HCT116 (cell line): ENCODE data around the gene TCEA3. TPM values are rescaled to one million over a fixed set of nuclear protein-coding genes. Genes with fewer than 3 reads are reported as not detected.

Experiments
- ATAC-seq: fragments of 200-7000 bp; cut with Tn5 transposase; 2 replicates; pipeline ENCODE4 v1.9.1; 2020; ENCODE audit warnings: mild to moderate bottlenecking, moderate library complexity
- BruUV-seq: library from RNA; stranded (reverse); fragments of 400-500 nt; replicated peaks from 2 replicates; lab custom pipeline; 2021; lab: Mats Ljungman, UMichigan
- CTCF ChIA-PET: fragments of 300-600 bp; sonication (Branson Sonifier 250); formaldehyde crosslinking; loops from one replicate; lab custom pipeline; 2021; ENCODE audit warnings: antibody characterized with exemption; lab: Charles Lee
- POLR2A ChIA-PET: fragments of 300-600, 350-600 bp; sonication (Branson Sonifier 250); formaldehyde crosslinking; loops from one replicate; lab custom pipeline; 2021; ENCODE audit warnings: antibody characterized with exemption; lab: Charles Lee
- RAD21 ChIA-PET, 2 experiments: fragments of 300-600 bp; sonication (Branson Sonifier 250); formaldehyde crosslinking; loops; one replicate each; lab custom pipeline; 2023; ENCODE audit warnings: low total read pairs in 2 of 2; ENCODE audit not compliant: uncharacterized antibody in 2 of 2, unreplicated experiment in 2 of 2, low non-redundant PET in 1 of 2; lab: Charles Lee
- DNase-seq: peaks from one replicate; pipeline ENCODE4 v3.0.0-alpha.2; 2010; ENCODE audit warnings: low read depth, low spot score
- H2AFZ ChIP-seq: fragments of 200-600 bp; shearing (Covaris generic), sonication (generic); 2 replicates; pipeline ENCODE4 v1.6.1; 2017; ENCODE audit warnings: low read depth, mixed run types, mixed read lengths, antibody characterized with exemption, low read length; ENCODE audit not compliant: poor library complexity, severe bottlenecking
- H3K27ac ChIP-seq: 2 replicates; pipeline ENCODE4 v1.5.1; 2012; ENCODE audit warnings: low read depth, low read length
- H3K27me3 ChIP-seq: fragments of 200-600 bp; sonication (generic); 2 replicates; pipeline ENCODE4 v1.6.1; 2016; ENCODE audit warnings: mixed run types, low read length, mixed read lengths; ENCODE audit not compliant: insufficient read depth
- H3K36me3 ChIP-seq, 2 experiments: fragments of 200-500 bp in 1 of 2; fragments of 200-600 bp in 1 of 2; sonication (Bioruptor generic) in 1 of 2; sonication (generic) in 1 of 2; 2 replicates each; pipeline versions ENCODE4 v1.5.1 to v1.6.1; 2014 to 2016; ENCODE audit warnings: low read length in 2 of 2, inconsistent platforms in 1 of 2, mixed read lengths in 1 of 2, mixed run types in 1 of 2; ENCODE audit not compliant: insufficient read depth in 2 of 2, control insufficient read depth in 1 of 2
- H3K4me1 ChIP-seq, 2 experiments: fragments of 200-600 bp in 1 of 2; sonication (generic) in 1 of 2; 2 replicates each; pipeline versions ENCODE4 v1.5.1 to v1.6.1; 2012 to 2017; ENCODE audit warnings: low read length in 2 of 2, inconsistent platforms in 1 of 2, mild to moderate bottlenecking in 1 of 2, mixed read lengths in 1 of 2, mixed run types in 1 of 2, moderate library complexity in 1 of 2; ENCODE audit not compliant: insufficient read depth in 2 of 2, control insufficient read depth in 1 of 2
- H3K4me2 ChIP-seq: fragments of 200-600 bp; sonication (generic); 2 replicates; pipeline ENCODE4 v1.6.1; 2017; ENCODE audit warnings: mixed run types, low read length, mixed read lengths
- H3K4me3 ChIP-seq, 2 experiments: fragments of 200-600 bp in 1 of 2; sonication (generic) in 1 of 2; replicated peaks in 1 of 2; 2 replicates each; pipeline ENCODE4 v1.5.1; 2011 to 2016; ENCODE audit warnings: low read length in 2 of 2, control low read depth in 1 of 2, low read depth in 1 of 2, mild to moderate bottlenecking in 1 of 2, mixed read lengths in 1 of 2, mixed run types in 1 of 2
- H3K79me2 ChIP-seq: fragments of 200-600 bp; sonication (generic); 2 replicates; pipeline ENCODE4 v1.6.1; 2017; ENCODE audit warnings: mild to moderate bottlenecking, mixed run types, low read length, moderate library complexity, mixed read lengths; ENCODE audit not compliant: insufficient read depth
- H3K9ac ChIP-seq: fragments of 200-600 bp; sonication (generic); 2 replicates; pipeline ENCODE4 v1.6.1; 2016; ENCODE audit warnings: low read length, mixed read lengths
- H3K9me2 ChIP-seq: fragments of 200-600 bp; sonication (generic), shearing (Covaris generic); 2 replicates; pipeline ENCODE4 v1.6.1; 2017; ENCODE audit warnings: mixed run types, mild to moderate bottlenecking, moderate library complexity; ENCODE audit not compliant: insufficient read depth
- H3K9me3 ChIP-seq, 2 experiments: fragments of 200-500 bp in 1 of 2; fragments of 200-600 bp in 1 of 2; sonication (Bioruptor generic) in 1 of 2; sonication (generic) in 1 of 2; 2 replicates each; pipeline ENCODE4 v1.6.1; 2014 to 2017; ENCODE audit warnings: low read length in 2 of 2, mixed read lengths in 2 of 2, inconsistent platforms in 1 of 2, low read depth in 1 of 2, mild to moderate bottlenecking in 1 of 2, mixed run types in 1 of 2, moderate library complexity in 1 of 2; ENCODE audit not compliant: control insufficient read depth in 1 of 2, insufficient read depth in 1 of 2
- H4K20me1 ChIP-seq: fragments of 200-600 bp; sonication (generic), shearing (Covaris generic); 2 replicates; pipeline ENCODE4 v1.6.1; 2017; ENCODE audit warnings: mixed run types, mild to moderate bottlenecking, moderate library complexity; ENCODE audit not compliant: insufficient read depth
- CBX3 ChIP-seq: IDR thresholded peaks from 2 replicates; pipeline ENCODE4 v1.6.1; 2012; ENCODE audit warnings: low read depth
- CEBPB ChIP-seq: IDR thresholded peaks from 2 replicates; pipeline ENCODE4 v1.6.1; 2012; ENCODE audit warnings: low read depth
- EZH2phosphoT487 ChIP-seq: fragments of 200-600 bp; IDR thresholded peaks from 2 replicates; pipeline ENCODE4 v1.6.1; 2018; ENCODE audit warnings: antibody characterized with exemption, borderline replicate concordance
- POLR2AphosphoS5 ChIP-seq: IDR thresholded peaks from 2 replicates; pipeline ENCODE4 v1.6.1; 2011; ENCODE audit warnings: mild to moderate bottlenecking, low read depth, low read length, moderate library complexity
- SP1 ChIP-seq: IDR thresholded peaks from 2 replicates; pipeline ENCODE4 v1.6.1; 2012; ENCODE audit warnings: low read depth
- SRF ChIP-seq: IDR thresholded peaks from 2 replicates; pipeline ENCODE4 v1.6.1; 2012; ENCODE audit warnings: low read depth
- ZFX ChIP-seq: fragments of 450-650 bp; IDR thresholded peaks from 2 replicates; pipeline ENCODE4 v1.6.1; 2017
- ZNF274 ChIP-seq: fragments of 200-500 bp; sonication (Bioruptor generic); IDR thresholded peaks from 2 replicates; pipeline ENCODE4 v1.6.1; 2014; ENCODE audit warnings: mild to moderate bottlenecking, low read depth, low read length, inconsistent platforms
- intact Hi-C: fragments of 100-400 bp; cut with micrococcal nuclease; formaldehyde crosslinking; loops from 2 replicates; pipeline ENCODE4 v1.10.0; 2022
- total RNA-seq: library from RNA; stranded (reverse); gene quantifications from one replicate; pipeline ENCODE4 v1.2.1, GENCODE V29; 2021; ENCODE audit not compliant: unreplicated experiment
- TF ChIP-seq, protein P1 (sequence below): IDR thresholded peaks from 2 replicates; pipeline ENCODE4 v1.6.1; 2012; ENCODE audit warnings: low read depth

Gene TCEA3
- total RNA-seq, 1 experiment from 2014 or later, result 3.7 TPM

DNA sequence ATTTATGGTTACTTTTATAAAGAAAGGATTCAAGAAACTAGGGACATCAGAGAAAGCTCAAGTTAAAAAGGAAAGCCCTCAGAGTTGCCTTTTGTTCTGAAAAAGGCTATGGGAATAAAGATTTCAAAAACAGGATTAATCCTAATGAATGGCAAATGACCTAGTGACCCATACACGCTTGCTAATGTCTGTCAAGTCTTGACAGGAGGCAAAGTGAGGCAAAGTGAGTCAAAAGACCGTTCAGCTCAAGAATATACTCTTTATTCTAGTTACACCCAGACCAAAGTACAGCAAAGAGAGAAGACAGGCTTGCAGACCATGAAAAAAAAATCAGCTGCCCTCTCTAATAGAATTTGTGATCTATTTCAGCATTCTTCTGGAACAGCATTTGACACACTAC lies 58.4 kb downstream of the TCEA3 start:
- no peak for DNase-seq
- H3K9me2 ChIP-seq, result no peaks in the 10 kb centered on the region
- ATAC-seq, result no peak
- H2AFZ ChIP-seq, result no peak overlapping the region
- ChIA-PET POLR2A (no interaction called here), CTCF (no interaction called here), RAD21 (no interaction called here)
- peaks cover 0 to 33% of the 10 kb centered on the region in 2 experiments; a peak in 2 of 4 replicates for H3K36me3 ChIP-seq
- no peak overlapping the region for H3K9ac ChIP-seq
- intact Hi-C loops, result no loop called here
- H3K79me2 ChIP-seq, result peaks cover 16% of the 10 kb centered on the region
- no peak overlapping the region for H3K4me2 ChIP-seq
- H3K27me3 ChIP-seq, result no peaks in the 10 kb centered on the region
- H3K9me3 ChIP-seq, result peaks cover 15 to 35% of the 10 kb centered on the region in 2 experiments; a peak in 3 of 4 replicates
- no peak overlapping the region for H3K4me3 ChIP-seq
- H4K20me1 ChIP-seq, result no peaks in the 10 kb centered on the region
- H3K4me1 ChIP-seq, result peaks cover 18 to 30% of the 10 kb centered on the region in 2 experiments
- H3K27ac ChIP-seq, result no peak overlapping the region
- no TSS peak for BruUV-seq
- TF ChIP-seq, protein P1, sequence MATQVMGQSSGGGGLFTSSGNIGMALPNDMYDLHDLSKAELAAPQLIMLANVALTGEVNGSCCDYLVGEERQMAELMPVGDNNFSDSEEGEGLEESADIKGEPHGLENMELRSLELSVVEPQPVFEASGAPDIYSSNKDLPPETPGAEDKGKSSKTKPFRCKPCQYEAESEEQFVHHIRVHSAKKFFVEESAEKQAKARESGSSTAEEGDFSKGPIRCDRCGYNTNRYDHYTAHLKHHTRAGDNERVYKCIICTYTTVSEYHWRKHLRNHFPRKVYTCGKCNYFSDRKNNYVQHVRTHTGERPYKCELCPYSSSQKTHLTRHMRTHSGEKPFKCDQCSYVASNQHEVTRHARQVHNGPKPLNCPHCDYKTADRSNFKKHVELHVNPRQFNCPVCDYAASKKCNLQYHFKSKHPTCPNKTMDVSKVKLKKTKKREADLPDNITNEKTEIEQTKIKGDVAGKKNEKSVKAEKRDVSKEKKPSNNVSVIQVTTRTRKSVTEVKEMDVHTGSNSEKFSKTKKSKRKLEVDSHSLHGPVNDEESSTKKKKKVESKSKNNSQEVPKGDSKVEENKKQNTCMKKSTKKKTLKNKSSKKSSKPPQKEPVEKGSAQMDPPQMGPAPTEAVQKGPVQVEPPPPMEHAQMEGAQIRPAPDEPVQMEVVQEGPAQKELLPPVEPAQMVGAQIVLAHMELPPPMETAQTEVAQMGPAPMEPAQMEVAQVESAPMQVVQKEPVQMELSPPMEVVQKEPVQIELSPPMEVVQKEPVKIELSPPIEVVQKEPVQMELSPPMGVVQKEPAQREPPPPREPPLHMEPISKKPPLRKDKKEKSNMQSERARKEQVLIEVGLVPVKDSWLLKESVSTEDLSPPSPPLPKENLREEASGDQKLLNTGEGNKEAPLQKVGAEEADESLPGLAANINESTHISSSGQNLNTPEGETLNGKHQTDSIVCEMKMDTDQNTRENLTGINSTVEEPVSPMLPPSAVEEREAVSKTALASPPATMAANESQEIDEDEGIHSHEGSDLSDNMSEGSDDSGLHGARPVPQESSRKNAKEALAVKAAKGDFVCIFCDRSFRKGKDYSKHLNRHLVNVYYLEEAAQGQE, result no peak
- TF ChIP-seq CBX3 (no peak), SP1 (no peak), ZFX (no peak), POLR2AphosphoS5 (no peak), CEBPB (no peak), EZH2phosphoT487 (no peak), ZNF274 (no peak), SRF (no peak)
